Neural cell (in vitro differentiated cells): ENCODE measurements around the gene RFX2. TPM values are rescaled to one million over a fixed set of nuclear protein-coding genes. Genes with fewer than 3 reads are reported as not detected.
A peak's percentile ranks its signal among the peaks of the same experiment; 100 is the strongest.

ENCODE experiments used
- H2AFZ ChIP-seq: fragments of 200-600, 300-800 bp; sonication (generic), shearing (Covaris generic); 2 replicates; pipeline ENCODE4 v1.6.0; 2014; ENCODE audit warnings: low read depth, mild to moderate bottlenecking, antibody characterized with exemption, low read length, moderate library complexity
- H3F3A ChIP-seq: fragments of 200-600 bp; shearing (Covaris generic); 2 replicates; pipeline ENCODE4 v1.6.1; 2016; ENCODE audit warnings: mild to moderate bottlenecking, moderate library complexity, mixed read lengths, antibody characterized with exemption, low read length; ENCODE audit not compliant: insufficient read depth, poor library complexity, severe bottlenecking
- H3K27ac ChIP-seq: fragments of 200-600, 300-800 bp; sonication (generic), shearing (Covaris generic); 2 replicates; pipeline ENCODE4 v1.5.1; 2014; ENCODE audit warnings: mild to moderate bottlenecking, low read length, moderate library complexity
- H3K27me3 ChIP-seq: fragments of 300-800, 200-600 bp; sonication (generic), shearing (Covaris generic); 2 replicates; pipeline ENCODE4 v1.6.0; 2014; ENCODE audit warnings: mild to moderate bottlenecking, low read depth, low read length, moderate library complexity; ENCODE audit not compliant: insufficient read depth
- H3K36me3 ChIP-seq: fragments of 300-800, 200-600 bp; sonication (generic), shearing (Covaris generic); 2 replicates; pipeline ENCODE4 v1.5.1; 2014; ENCODE audit warnings: mild to moderate bottlenecking, antibody characterized with exemption, low read length, moderate library complexity; ENCODE audit not compliant: insufficient read depth
- H3K4me2 ChIP-seq: fragments of 300-800, 200-600 bp; sonication (generic), shearing (Covaris generic); 2 replicates; pipeline ENCODE4 v1.6.0; 2014; ENCODE audit warnings: mild to moderate bottlenecking, low read length
- H3K4me3 ChIP-seq: fragments of 300-800, 200-600 bp; sonication (generic), shearing (Covaris generic); 2 replicates; pipeline ENCODE4 v1.5.1; 2014; ENCODE audit warnings: mild to moderate bottlenecking, low read length, moderate library complexity
- H3K79me2 ChIP-seq: fragments of 200-600 bp; shearing (Covaris generic); replicated peaks from 2 replicates; pipeline ENCODE4 v1.6.0; 2014; ENCODE audit warnings: mild to moderate bottlenecking, low read length, moderate library complexity; ENCODE audit not compliant: insufficient read depth
- H3K9ac ChIP-seq: fragments of 300-800, 200-600 bp; sonication (generic), shearing (Covaris generic); 2 replicates; pipeline ENCODE4 v1.6.1; 2016; ENCODE audit warnings: mild to moderate bottlenecking, low read length, mixed read lengths
- H3K9me2 ChIP-seq: fragments of 200-600 bp; shearing (Covaris generic); 2 replicates; pipeline ENCODE4 v1.6.1; 2016; ENCODE audit warnings: mild to moderate bottlenecking, low read length, mixed read lengths; ENCODE audit not compliant: insufficient read depth
- H3K9me3 ChIP-seq: fragments of 200-600, 300-800 bp; sonication (generic), shearing (Covaris generic); 2 replicates; pipeline ENCODE4 v1.6.1; 2016; ENCODE audit warnings: mild to moderate bottlenecking, mixed run types, low read length, moderate library complexity, mixed read lengths
- H4K20me1 ChIP-seq: fragments of 200-600 bp; shearing (Covaris generic); 2 replicates; pipeline ENCODE4 v1.6.1; 2016; ENCODE audit warnings: mild to moderate bottlenecking, mixed run types; ENCODE audit not compliant: insufficient read depth
- CTCF ChIP-seq: fragments of 450-650 bp; IDR thresholded peaks from 2 replicates; pipeline ENCODE4 v1.5.1; 2014; ENCODE audit warnings: antibody characterized with exemption, mild to moderate bottlenecking, moderate library complexity; ENCODE audit not compliant: poor library complexity, severe bottlenecking
- EP300 ChIP-seq: fragments of 450-650 bp; conservative IDR thresholded peaks from 2 replicates; pipeline ENCODE4 v1.6.1; 2014; ENCODE audit warnings: antibody characterized with exemption, mild to moderate bottlenecking, moderate library complexity; ENCODE audit not compliant: poor library complexity, severe bottlenecking
- EZH2 ChIP-seq: fragments of 200-600, 300-800 bp; shearing (Covaris generic), sonication (generic); IDR thresholded peaks from 2 replicates; pipeline ENCODE4 v1.6.1; 2014; ENCODE audit warnings: antibody characterized with exemption, low read length, borderline replicate concordance, mild to moderate bottlenecking; ENCODE audit not compliant: insufficient read depth, poor library complexity, severe bottlenecking
- MXI1 ChIP-seq: fragments of 450-650 bp; conservative IDR thresholded peaks from 2 replicates; pipeline ENCODE4 v1.6.1; 2014; ENCODE audit warnings: antibody characterized with exemption, mild to moderate bottlenecking; ENCODE audit not compliant: poor library complexity, severe bottlenecking
- POLR2AphosphoS5 ChIP-seq: IDR thresholded peaks from 2 replicates; pipeline ENCODE4 v1.6.1; 2012
- REST ChIP-seq: IDR thresholded peaks from 2 replicates; pipeline ENCODE4 v1.6.1; 2012; ENCODE audit warnings: borderline replicate concordance
- SMC3 ChIP-seq: fragments of 450-650 bp; conservative IDR thresholded peaks from 2 replicates; pipeline ENCODE4 v1.6.1; 2014; ENCODE audit warnings: antibody characterized with exemption, mild to moderate bottlenecking, moderate library complexity; ENCODE audit not compliant: poor library complexity
- TAF1 ChIP-seq: IDR thresholded peaks from 2 replicates; pipeline ENCODE4 v1.6.1; 2012; ENCODE audit warnings: low read depth
- polyA plus RNA-seq: library from polyadenylated mRNA; depleted of rRNA; stranded (reverse); fragments of >200 nt; gene quantifications from 2 replicates; pipeline ENCODE4 v1.2.3, GENCODE V29; 2014

RFX2 gene
- polyA plus RNA-seq, 1 donor from 2014 or later: 0.69 TPM

- H3K4me2 ChIP-seq: peak overlapping the region; percentile 28
- H3K9me3 ChIP-seq: no peaks in the 10 kb centered on the region
- no peak overlapping the region for H3K4me3 ChIP-seq
- H3K27ac ChIP-seq: peak overlapping the region; percentile 10
- H3K9me2 ChIP-seq: no peaks in the 10 kb centered on the region
- no peak overlapping the region for H3K9ac ChIP-seq
- H3F3A ChIP-seq: no peaks in the 10 kb centered on the region
- H3K27me3 ChIP-seq: no peaks in the 10 kb centered on the region
- H2AFZ ChIP-seq: no peak overlapping the region
- no peaks in the 10 kb centered on the region for H4K20me1 ChIP-seq
- H3K36me3 ChIP-seq: no peaks in the 10 kb centered on the region
- no peak for TF ChIP-seq POLR2AphosphoS5
- TF ChIP-seq MXI1: no peak
- no peak for TF ChIP-seq TAF1
- no peaks in the 10 kb centered on the region for H3K79me2 ChIP-seq
Measured at GRCh38 chr19:6086068-6086788, 24.1 kb downstream of the RFX2 start.

- H3K27ac ChIP-seq: no peak overlapping the region
- H3K9me3 ChIP-seq: no peaks in the 10 kb centered on the region
- H3K9me2 ChIP-seq: no peaks in the 10 kb centered on the region
- H3K4me3 ChIP-seq: no peak overlapping the region
- TF ChIP-seq REST (no peak), EP300 (no peak)
- H3K9ac ChIP-seq: no peak overlapping the region
- no peaks in the 10 kb centered on the region for H3K79me2 ChIP-seq
- no peaks in the 10 kb centered on the region for H3F3A ChIP-seq
- H3K36me3 ChIP-seq: no peaks in the 10 kb centered on the region
- H3K4me2 ChIP-seq: no peak overlapping the region
- H2AFZ ChIP-seq: no peak overlapping the region
- no peaks in the 10 kb centered on the region for H3K27me3 ChIP-seq
- no peaks in the 10 kb centered on the region for H4K20me1 ChIP-seq
Measured at GRCh38 chr19:6084821-6085220, 25.5 kb downstream of the RFX2 start.

- H3K79me2 ChIP-seq: no peaks in the 10 kb centered on the region
Measured at GRCh38 chr19:6079107-6079506, 31.2 kb downstream of the RFX2 start.

GRCh38 chr19:6078068-6078467 is 32.2 kb downstream of the RFX2 start:
- no peaks in the 10 kb centered on the region for H3K79me2 ChIP-seq
- H3K27ac ChIP-seq: no peak overlapping the region
- no peaks in the 10 kb centered on the region for H3F3A ChIP-seq
- H3K4me2 ChIP-seq: no peak overlapping the region
- H3K9me2 ChIP-seq: no peaks in the 10 kb centered on the region
- H3K9ac ChIP-seq: no peak overlapping the region
- no peak overlapping the region for H3K4me3 ChIP-seq
- no peaks in the 10 kb centered on the region for H3K36me3 ChIP-seq
- no peak overlapping the region for H2AFZ ChIP-seq
- no peaks in the 10 kb centered on the region for H4K20me1 ChIP-seq
- no peaks in the 10 kb centered on the region for H3K27me3 ChIP-seq
- no peaks in the 10 kb centered on the region for H3K9me3 ChIP-seq
- TF ChIP-seq EZH2 (no peak), SMC3 (no peak), POLR2AphosphoS5 (no peak), CTCF (no peak), TAF1 (no peak), REST (no peak)

More at GRCh38 chr19:6079107-6079506, 31.2 kb downstream of the RFX2 start:
- H3K27ac ChIP-seq: no peak overlapping the region
- H3K27me3 ChIP-seq: no peaks in the 10 kb centered on the region
- no peaks in the 10 kb centered on the region for H3K9me2 ChIP-seq
- no peaks in the 10 kb centered on the region for H3K36me3 ChIP-seq
- no peak overlapping the region for H3K9ac ChIP-seq
- H4K20me1 ChIP-seq: no peaks in the 10 kb centered on the region
- no peak overlapping the region for H2AFZ ChIP-seq
- no peak overlapping the region for H3K4me2 ChIP-seq
- no peak overlapping the region for H3K4me3 ChIP-seq
- H3K9me3 ChIP-seq: no peaks in the 10 kb centered on the region
- no peaks in the 10 kb centered on the region for H3F3A ChIP-seq
- TF ChIP-seq EZH2 (no peak), MXI1 (no peak)
